IgD-negative memory B cell (primary cell): ENCODE measurements around the gene RAB40C. TPM values are rescaled to one million over a fixed set of nuclear protein-coding genes. Genes with fewer than 3 reads are reported as not detected.

Experiments used
- H3K27ac Mint-ChIP-seq, 3 donors: one replicate each; pipeline ENCODE4 v1.8.0; 2020 to 2022; ENCODE audit warnings: mild to moderate bottlenecking in 3 of 3, mixed read lengths in 3 of 3, moderate library complexity in 1 of 3
- H3K27me3 Mint-ChIP-seq: one replicate; pipeline ENCODE4 v1.8.0; 2021; ENCODE audit warnings: mixed read lengths
- H3K36me3 Mint-ChIP-seq: one replicate; pipeline ENCODE4 v1.8.0; 2020; ENCODE audit warnings: mild to moderate bottlenecking, mixed read lengths
- H3K4me1 Mint-ChIP-seq, 3 donors: one replicate each; pipeline ENCODE4 v1.8.0; 2020 to 2022; ENCODE audit warnings: mixed read lengths in 3 of 3, mild to moderate bottlenecking in 1 of 3
- H3K4me3 Mint-ChIP-seq, 4 donors: one replicate each; pipeline ENCODE4 v1.8.0; 2020 to 2022; ENCODE audit warnings: mild to moderate bottlenecking in 4 of 4, mixed read lengths in 4 of 4, moderate library complexity in 3 of 4
- H3K9me3 Mint-ChIP-seq, 3 donors: one replicate each; pipeline ENCODE4 v1.8.0; 2020 to 2021; ENCODE audit warnings: mixed read lengths in 3 of 3, mild to moderate bottlenecking in 1 of 3
- polyA plus RNA-seq: library from polyadenylated mRNA; unstranded; fragments of 300-500 nt; fragmentation: Illumina TruSeq; gene quantifications from one replicate; pipeline ENCODE4 v1.2.3, GENCODE V29; 2021

Gene RAB40C
- polyA plus RNA-seq, 1 donor from 2014 or later: 14.7 TPM

DNA sequence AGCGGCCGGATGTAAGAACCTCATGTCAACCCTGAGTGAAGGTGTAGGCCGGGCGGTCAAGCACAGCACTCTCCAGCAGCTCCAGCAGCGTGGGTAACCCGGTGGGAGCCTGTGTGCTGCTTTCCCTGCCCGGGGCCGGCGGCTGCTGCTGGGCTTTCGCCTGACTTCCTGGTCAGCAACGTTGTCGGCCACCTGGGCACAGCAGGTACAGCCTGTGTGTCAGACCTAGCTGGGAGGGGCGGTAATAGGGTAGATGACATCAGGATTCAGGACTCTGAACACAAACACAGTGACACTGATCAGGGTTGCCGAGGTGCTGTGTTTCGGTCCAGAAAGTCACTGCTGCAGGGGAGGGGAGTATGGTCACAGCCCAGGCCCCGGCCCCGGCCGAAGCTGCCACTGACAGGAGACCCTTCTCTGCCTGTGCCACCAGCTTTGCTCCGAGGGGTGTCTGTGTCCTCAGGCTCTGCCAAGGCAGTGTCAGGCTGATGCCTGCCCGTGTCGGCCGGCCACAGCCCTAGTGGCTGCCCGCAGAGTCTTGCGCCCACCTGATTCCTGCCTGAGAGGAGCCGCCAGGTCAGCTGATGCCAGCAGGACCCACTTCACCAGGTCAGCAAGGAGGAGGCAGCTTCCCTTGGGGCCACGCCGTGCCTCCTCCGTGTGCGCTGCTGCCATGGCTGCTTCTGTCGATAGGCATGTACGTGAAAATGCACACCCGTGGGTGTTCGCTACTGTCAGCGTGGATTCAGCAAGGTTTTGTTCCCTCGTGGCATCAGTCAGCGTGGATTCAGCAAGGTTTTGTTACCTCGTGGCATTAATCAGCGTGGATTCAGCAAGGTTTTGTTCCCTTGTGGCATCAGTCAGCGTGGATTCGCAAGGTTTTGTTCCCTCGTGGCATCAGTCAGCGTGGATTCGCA lies 9.2 kb downstream of the RAB40C start:
- H3K4me1 Mint-ChIP-seq: peaks cover 0 to 9% (median 7%) of the 10 kb centered on the region in 3 donors
- no peaks in the 10 kb centered on the region for H3K9me3 Mint-ChIP-seq
- no peak overlapping the region for H3K4me3 Mint-ChIP-seq
- H3K36me3 Mint-ChIP-seq: peaks cover 3% of the 10 kb centered on the region
- H3K27me3 Mint-ChIP-seq: no peaks in the 10 kb centered on the region
- peak overlapping the region in 1 of 3 donors; percentile 35 for H3K27ac Mint-ChIP-seq

DNA sequence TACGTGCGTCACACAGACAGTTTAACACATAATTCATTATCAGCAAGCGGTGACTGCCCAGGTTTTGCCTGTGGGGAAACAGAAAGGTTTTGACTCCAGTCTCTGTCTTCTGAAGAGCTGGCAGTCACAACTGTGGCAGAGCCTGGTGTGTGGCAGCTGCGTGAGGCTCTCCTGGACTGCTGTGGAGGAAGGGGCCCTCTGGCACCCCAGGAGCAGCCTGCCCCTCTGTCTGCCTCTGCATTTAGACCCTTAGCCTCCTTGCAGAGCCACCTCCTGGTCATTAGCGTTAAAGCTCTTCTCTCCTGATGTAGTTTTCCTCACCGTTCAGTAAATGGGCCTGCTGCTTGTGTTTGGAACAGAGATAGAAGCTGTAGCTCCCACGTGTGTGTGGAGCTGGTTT lies 10.9 kb downstream of the RAB40C start:
- peaks cover 0 to 7% (median 6%) of the 10 kb centered on the region in 3 donors for H3K4me1 Mint-ChIP-seq
- H3K4me3 Mint-ChIP-seq: no peak overlapping the region
- H3K36me3 Mint-ChIP-seq: peaks cover 3% of the 10 kb centered on the region
- H3K27ac Mint-ChIP-seq: no peak overlapping the region
- no peaks in the 10 kb centered on the region for H3K27me3 Mint-ChIP-seq
- no peaks in the 10 kb centered on the region for H3K9me3 Mint-ChIP-seq

DNA sequence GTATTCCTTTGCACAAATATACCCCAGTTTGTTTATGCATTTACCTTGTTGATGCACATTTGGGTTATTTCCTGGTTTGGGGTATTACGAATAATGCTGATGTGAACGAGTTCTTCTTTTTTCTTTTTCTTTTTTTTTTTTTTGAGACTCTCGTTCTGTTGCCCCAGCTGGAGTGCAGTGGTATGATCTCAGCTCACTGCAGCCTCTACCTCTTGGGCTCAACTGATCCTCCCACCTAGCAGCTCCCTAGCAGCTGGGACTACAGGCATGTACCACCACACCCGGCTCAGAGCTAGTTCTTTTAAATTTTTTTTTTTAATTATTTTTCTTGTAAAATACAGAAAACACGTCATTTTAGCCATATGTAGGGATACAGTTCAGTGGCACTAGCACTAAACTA lies 14.1 kb downstream of the RAB40C start:
- H3K9me3 Mint-ChIP-seq: no peaks in the 10 kb centered on the region
- H3K36me3 Mint-ChIP-seq: peaks cover 3% of the 10 kb centered on the region
- no peak overlapping the region for H3K27ac Mint-ChIP-seq
- no peak overlapping the region for H3K4me3 Mint-ChIP-seq
- peaks cover 0 to 7% (median 3%) of the 10 kb centered on the region in 3 donors for H3K4me1 Mint-ChIP-seq
- H3K27me3 Mint-ChIP-seq: no peaks in the 10 kb centered on the region

DNA sequence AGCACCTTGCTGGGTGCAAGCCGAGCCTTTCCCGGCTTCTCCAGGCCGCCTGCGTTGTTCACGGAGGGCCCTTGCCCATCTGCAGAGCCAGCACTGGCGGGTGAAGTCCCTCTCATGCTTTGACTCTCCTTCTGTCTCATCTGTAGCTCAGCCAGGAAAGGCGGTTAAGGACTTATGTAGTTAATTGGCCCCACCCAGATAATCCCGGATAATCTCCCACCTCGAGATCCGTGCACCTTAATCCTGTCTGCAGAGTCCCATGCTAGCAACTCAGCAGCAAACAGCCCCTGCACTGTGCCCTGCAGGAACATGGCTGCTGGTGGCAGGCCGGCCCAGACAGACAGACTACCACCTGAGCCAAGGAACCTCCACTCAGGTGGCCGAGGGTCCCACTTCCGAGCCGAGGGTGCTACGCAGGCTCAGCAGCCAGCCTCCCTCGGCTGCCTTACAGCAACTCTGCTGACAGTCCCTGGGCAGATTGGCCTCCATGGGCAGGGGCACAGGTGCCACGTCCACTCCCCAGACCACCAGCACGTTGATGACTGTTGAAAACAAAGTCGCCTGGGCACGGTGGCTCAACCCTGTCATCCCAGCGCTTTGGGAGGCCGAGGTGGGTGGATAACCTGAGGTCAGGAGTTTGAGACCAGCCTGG lies 16.9 kb downstream of the RAB40C start:
- Mint-ChIP-seq H3K9me3 (no peaks in the 10 kb centered on the region), H3K36me3 (peaks cover 5% of the 10 kb centered on the region), H3K27me3 (no peaks in the 10 kb centered on the region), H3K4me1 (peaks cover 4 to 8% (median 8%) of the 10 kb centered on the region in 3 donors), H3K4me3 (no peak overlapping the region), H3K27ac (no peak overlapping the region)

DNA sequence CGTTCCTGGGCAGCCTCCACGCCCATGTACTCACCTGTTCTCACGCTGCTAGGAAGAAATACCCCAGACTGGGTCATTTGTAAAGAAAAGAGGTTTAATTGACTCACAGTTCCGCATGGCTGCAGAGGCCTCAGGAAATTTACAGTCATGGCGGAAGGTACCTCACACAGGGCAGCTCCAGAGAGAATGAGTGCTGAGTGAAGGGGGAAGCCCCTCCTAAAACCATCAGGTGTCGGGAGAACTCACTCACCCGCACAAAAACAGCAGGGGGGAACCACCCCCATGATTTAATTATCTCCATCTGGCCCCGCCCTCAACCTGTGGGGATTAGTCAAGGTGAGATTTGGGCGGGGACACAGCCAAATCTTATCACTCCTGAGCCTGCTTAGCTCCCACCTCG lies 18.2 kb downstream of the RAB40C start:
- Mint-ChIP-seq H3K27ac (no peak overlapping the region), H3K36me3 (peaks cover 5% of the 10 kb centered on the region), H3K4me3 (no peak overlapping the region)

DNA sequence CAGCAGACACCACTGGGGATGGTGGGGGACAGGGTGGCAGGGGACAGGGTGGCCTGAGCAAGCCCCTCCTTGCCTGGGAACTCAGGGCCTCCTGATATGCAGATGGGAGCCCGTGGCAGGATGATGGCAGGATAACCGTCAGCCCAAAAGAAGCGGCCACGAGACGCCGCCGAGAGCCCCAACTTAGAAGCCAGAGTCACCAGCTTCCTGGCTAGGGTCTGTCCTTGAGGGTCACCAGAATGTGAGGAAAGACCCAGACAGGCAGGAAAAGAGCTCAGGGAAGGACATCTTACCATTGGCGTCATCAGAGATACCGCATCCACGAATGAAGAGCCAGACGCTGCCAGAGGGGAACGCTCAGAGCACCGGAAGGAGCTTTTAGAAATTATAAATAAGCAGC lies 19.4 kb downstream of the RAB40C start:
- Mint-ChIP-seq H3K27ac (peak overlapping the region in 1 of 3 donors; percentile 43), H3K4me1 (peaks cover 4 to 10% (median 6%) of the 10 kb centered on the region in 3 donors), H3K27me3 (no peaks in the 10 kb centered on the region), H3K4me3 (peak overlapping the region in 1 of 4 donors; percentile 17), H3K36me3 (peaks cover 2% of the 10 kb centered on the region), H3K9me3 (peaks cover 0 to 3% (median 0%) of the 10 kb centered on the region in 3 donors)

More for the DNA sequence above, 18.2 kb downstream of the RAB40C start:
- peaks cover 4 to 8% (median 6%) of the 10 kb centered on the region in 3 donors for H3K4me1 Mint-ChIP-seq
- no peaks in the 10 kb centered on the region for H3K9me3 Mint-ChIP-seq
- H3K27me3 Mint-ChIP-seq: no peaks in the 10 kb centered on the region

DNA sequence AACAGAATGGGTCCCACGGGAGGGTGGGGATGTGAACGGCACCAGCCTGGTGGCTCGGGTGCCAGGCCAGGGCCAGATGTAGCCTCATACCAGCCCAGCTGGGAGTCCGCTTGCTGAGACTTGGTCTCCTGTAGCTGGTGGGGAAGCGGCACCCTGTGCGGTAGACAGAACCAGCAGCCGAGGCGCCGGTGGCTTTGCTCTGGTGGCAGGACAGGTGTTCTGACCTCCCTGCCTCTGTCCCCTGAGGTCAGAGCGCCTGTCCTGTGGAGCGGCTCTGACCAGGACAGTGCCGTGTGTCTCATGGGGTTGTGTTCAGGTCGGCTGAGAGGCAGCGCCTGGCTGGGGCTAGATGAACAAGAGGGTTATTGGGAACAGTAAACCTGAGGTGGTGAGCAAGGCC lies 20.1 kb downstream of the RAB40C start:
- Mint-ChIP-seq H3K4me3 (no peak overlapping the region), H3K27ac (peak overlapping the region in 1 of 3 donors; percentile 43), H3K27me3 (no peaks in the 10 kb centered on the region), H3K4me1 (peaks cover 6 to 10% (median 8%) of the 10 kb centered on the region in 3 donors), H3K9me3 (peaks cover 0 to 3% (median 0%) of the 10 kb centered on the region in 3 donors), H3K36me3 (peaks cover 2% of the 10 kb centered on the region)

DNA sequence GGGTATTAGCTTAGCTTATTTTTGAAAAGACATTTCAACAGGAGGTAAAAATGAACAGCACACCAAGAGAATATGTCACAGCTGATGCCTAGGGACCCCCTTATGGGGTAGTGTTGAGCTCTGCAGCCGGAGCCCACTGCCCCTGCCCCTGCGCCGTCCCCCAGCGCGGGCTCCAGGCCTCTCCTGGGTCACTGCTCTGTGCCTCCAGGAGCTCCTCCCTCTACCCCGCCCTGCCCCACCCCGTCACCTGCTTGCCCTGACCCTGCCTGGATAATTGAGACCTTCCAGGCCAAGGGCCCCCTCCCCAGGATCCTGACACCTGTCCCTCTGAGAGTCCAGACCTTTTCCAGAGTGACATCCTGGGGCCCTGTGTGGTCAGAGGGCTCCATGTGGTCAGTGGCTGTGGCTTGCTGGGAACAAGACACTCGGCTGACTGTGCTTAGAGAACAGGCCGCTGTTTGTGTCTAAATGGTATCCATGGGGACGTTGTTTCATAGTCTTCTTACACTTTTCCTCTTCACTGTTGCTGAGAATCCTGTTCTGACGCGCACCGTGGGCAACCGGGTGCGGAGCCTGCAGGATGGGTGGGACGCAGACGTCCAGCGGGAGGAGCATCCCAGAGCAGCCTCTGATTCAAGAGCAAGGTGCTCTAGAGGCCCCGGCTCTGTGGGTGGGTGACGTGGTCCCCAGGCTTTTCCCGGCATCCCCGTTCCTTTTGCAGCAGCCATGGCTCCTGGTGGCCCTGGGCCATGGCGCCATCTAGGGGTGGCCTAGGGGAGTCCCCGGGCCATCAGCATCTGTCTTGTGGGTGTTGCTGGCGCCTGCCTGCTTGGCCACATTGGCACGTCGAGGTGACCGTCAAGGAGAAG lies 20.9 kb downstream of the RAB40C start:
- Mint-ChIP-seq H3K36me3 (peaks cover 2% of the 10 kb centered on the region), H3K27me3 (no peaks in the 10 kb centered on the region), H3K27ac (peak overlapping the region in 2 of 3 donors; percentile 78 to 82), H3K4me3 (no peak overlapping the region), H3K4me1 (peaks cover 10 to 12% (median 10%) of the 10 kb centered on the region in 3 donors), H3K9me3 (peaks cover 0 to 3% (median 0%) of the 10 kb centered on the region in 3 donors)

DNA sequence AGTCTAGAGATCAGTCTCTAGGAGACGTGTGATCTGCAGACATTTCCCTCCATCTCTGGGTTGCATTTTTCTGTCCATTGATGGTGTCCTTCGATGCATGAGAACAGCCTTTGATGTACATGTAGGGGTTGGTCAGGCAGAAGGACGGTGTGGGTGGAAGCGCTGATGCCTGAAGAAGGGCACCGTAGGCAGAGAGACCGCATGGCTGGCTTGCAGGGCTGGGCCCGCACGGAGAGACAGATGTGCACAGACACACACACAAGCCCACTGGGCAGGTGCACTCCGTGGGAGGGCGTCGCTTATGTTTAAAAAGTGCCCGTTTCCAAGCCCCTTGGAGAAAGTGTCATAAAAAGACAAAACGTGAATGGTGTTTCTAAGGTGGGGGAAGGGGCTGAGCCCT lies 25.3 kb downstream of the RAB40C start:
- peak overlapping the region in 1 of 3 donors; percentile 46 for H3K27ac Mint-ChIP-seq
- H3K4me1 Mint-ChIP-seq: peaks cover 5 to 10% (median 9%) of the 10 kb centered on the region in 3 donors
- no peaks in the 10 kb centered on the region for H3K27me3 Mint-ChIP-seq
- peaks cover 4% of the 10 kb centered on the region for H3K36me3 Mint-ChIP-seq
- no peak overlapping the region for H3K4me3 Mint-ChIP-seq
- H3K9me3 Mint-ChIP-seq: peaks cover 0 to 3% (median 0%) of the 10 kb centered on the region in 3 donors

DNA sequence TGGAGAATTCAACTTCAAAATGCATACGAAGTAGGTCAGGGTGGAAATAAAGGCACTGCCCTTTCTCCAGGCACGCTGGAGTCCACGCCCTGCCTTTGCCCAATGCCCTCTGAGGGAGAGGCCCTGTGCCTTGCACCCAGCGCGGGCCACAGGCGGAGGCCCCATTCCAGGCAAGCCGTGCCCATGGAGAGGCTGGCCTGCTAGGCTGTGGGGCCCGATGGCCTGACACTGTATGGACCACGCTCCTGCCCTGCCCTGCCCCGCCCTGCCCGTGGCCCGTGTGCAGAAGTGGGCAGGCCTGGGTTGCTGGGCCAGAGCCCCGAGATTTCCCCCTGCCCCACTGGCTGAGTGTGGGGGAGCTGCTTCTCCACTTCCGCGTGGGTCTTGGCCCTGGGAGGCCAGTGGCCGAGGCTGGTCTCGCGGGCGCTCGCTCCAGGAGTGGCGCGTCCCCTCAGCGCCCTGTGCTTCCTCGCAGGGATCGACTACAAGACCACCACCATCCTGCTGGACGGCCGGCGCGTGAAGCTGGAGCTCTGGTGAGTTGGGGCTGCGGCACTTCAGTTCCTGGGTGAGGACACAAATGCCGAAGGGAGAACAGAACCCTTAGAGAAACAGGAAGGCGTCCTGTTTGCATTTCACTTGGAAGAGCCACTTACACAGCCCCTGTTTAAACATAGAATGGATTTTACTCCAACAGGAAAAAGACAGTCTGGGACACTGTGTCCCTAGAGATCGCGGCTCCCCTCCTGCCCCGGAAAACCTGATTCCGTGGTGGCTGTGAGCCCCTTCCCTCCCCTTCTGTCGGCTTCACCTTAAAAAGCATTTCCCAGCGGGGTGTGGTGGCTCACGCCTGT lies 27.1 kb downstream of the RAB40C start:
- Mint-ChIP-seq H3K27ac (no peak overlapping the region), H3K27me3 (no peaks in the 10 kb centered on the region), H3K36me3 (peaks cover 2% of the 10 kb centered on the region), H3K9me3 (peaks cover 0 to 3% (median 0%) of the 10 kb centered on the region in 3 donors), H3K4me3 (no peak overlapping the region), H3K4me1 (peaks cover 2 to 6% (median 6%) of the 10 kb centered on the region in 3 donors)

DNA sequence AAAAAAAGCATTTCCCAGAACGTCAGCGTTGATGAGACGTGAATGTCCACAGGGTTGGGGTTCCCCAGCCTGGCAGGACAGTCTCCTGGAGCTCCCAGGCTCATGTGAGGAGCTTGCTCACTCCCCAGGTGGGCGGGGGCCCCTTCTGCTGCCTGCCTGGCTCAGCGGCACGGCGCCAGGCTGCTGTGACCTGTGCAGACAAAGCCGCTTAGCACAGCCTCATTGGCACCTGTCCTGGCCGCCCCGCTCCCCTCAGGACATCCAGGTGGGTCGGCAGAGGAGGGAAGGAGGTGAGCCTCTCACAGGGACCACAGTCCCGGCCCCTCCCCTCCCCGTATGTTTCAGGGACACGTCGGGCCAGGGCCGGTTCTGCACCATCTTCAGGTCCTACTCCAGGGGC lies 28.0 kb downstream of the RAB40C start:
- H3K4me3 Mint-ChIP-seq: no peak overlapping the region
- peaks cover 0 to 3% (median 0%) of the 10 kb centered on the region in 3 donors for H3K9me3 Mint-ChIP-seq
- H3K27me3 Mint-ChIP-seq: no peaks in the 10 kb centered on the region
- no peak overlapping the region for H3K27ac Mint-ChIP-seq
- H3K4me1 Mint-ChIP-seq: peaks cover 2 to 6% (median 6%) of the 10 kb centered on the region in 3 donors
- peaks cover 2% of the 10 kb centered on the region for H3K36me3 Mint-ChIP-seq

DNA sequence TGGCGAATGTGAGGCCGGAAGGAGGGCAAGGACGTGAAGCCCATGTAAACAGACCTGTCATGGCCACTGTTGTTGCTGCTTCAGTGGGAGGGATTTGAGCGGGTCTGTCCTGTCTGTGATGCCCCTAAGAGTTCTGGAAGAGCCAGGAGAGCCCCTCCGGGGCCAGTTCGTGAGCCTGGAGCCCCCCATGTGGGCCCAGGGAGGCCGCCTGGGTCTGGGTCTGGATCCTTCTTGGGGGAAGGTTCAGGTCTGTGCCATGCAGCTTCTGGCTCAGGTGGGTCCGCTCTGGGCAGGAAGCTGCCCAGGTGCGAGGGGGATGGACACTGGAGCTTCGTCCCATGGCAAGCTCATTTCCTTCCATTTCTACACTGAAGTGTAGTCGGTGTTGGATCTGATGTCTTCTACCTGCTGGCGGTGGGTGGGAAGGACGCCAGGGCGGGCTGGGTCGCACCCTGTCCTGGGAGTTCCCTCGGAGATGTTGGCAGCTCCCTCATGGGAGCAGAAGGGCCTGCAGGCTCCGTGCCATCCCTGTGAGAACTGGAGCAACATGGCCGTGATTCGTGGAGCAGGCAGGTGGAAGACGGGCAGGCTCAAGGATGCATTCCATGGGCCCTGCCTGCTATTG lies 29.7 kb downstream of the RAB40C start:
- peaks cover 2 to 6% (median 6%) of the 10 kb centered on the region in 3 donors for H3K4me1 Mint-ChIP-seq
- no peak overlapping the region for H3K27ac Mint-ChIP-seq
- peaks cover 2% of the 10 kb centered on the region for H3K36me3 Mint-ChIP-seq
- no peaks in the 10 kb centered on the region for H3K27me3 Mint-ChIP-seq
- no peaks in the 10 kb centered on the region for H3K9me3 Mint-ChIP-seq
- H3K4me3 Mint-ChIP-seq: no peak overlapping the region

DNA sequence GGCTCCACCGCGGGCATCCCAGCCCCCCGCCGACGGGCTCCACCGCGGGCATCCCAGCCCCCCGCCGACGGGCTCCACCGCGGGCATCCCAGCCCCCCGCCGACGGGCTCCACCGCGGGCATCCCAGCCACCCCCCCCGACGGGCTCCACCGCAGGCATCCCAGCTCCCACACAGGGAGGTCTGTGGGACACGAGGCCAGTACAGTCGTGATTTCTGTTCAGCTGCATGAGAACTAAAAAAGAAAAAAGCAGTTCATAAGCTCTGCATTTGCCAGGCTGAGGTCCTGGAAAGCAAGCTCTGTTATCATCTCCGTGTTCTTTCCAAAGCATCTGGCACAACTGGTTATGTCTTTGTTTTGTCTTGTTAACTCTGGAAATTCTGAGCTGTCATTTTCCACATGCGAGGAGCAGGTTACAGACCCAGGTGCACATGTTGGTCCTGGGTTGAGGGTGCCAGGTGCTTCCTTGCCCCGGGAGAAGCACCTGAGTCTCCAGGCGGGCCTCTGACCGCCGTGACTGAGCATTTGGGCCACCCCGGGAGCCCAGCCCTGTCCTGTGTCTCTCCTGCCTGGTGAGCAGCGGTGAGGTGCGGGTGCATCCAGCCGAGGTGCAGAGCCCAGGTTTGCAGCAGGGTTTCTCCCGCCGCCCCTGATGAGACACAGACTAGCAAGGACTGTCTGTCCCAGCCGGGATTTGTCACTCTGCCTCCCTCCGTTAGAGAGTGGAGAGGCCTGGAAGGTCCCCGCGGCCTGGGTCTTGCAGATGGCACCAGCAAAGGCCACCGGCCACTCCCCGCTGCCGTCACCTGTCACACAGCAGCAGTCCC lies 31.0 kb downstream of the RAB40C start:
- Mint-ChIP-seq H3K27ac (no peak overlapping the region), H3K27me3 (no peaks in the 10 kb centered on the region), H3K4me1 (peaks cover 0 to 2% (median 0%) of the 10 kb centered on the region in 3 donors), H3K9me3 (no peaks in the 10 kb centered on the region), H3K36me3 (peaks cover 2% of the 10 kb centered on the region), H3K4me3 (no peak overlapping the region)
